Endothelial cell of hepatic sinusoid (primary cell): Measurements from ENCODE around the gene MRPL48.
"Not testable (repeated sequence)": the region's sequence is repeated elsewhere in the genome, so short reads cannot be mapped to it uniquely, and the experiment has no call there.

Experiments
- in situ Hi-C: cut with HindIII; loops from 2 replicates; pipeline ENCODE4 v1.10.0; 2017; ENCODE audit warnings: low sequenced_read_pairs

Gene MRPL48

GRCh38 chr11:73787643-73788558 is at the start of gene MRPL48:
Gene MRPL48 (plus strand): TSS chr11:73787874. CDS start chr11:73787972, 98 bp downstream.
- in situ Hi-C loops = no loop called here

GRCh38 chr11:73743045-73743444 is 44.6 kb upstream of the MRPL48 start:
- in situ Hi-C loops = no loop called here

- in situ Hi-C loops = no loop called here
Observed at GRCh38 chr11:73746701-73747100, 41.0 kb upstream of the MRPL48 start.

GRCh38 chr11:73747762-73748161 is 39.9 kb upstream of the MRPL48 start:
- in situ Hi-C loops = no loop called here

GRCh38 chr11:73748300-73748699 is 39.4 kb upstream of the MRPL48 start:
- in situ Hi-C loops = no loop called here

- in situ Hi-C loops = no loop called here
Observed at GRCh38 chr11:73749118-73749517, 38.6 kb upstream of the MRPL48 start.

- in situ Hi-C loops = no loop called here
Observed at GRCh38 chr11:73750228-73750627, 37.4 kb upstream of the MRPL48 start.

- in situ Hi-C loops = not testable (repeated sequence)
Observed at GRCh38 chr11:73750862-73751261, 36.8 kb upstream of the MRPL48 start.

- in situ Hi-C loops = no loop called here
Observed at GRCh38 chr11:73752216-73752867, 35.3 kb upstream of the MRPL48 start.

- in situ Hi-C loops = no loop called here
Observed at GRCh38 chr11:73752903-73753302, 34.8 kb upstream of the MRPL48 start.

GRCh38 chr11:73753938-73754337 is 33.7 kb upstream of the MRPL48 start:
- in situ Hi-C loops = no loop called here

- in situ Hi-C loops = no loop called here
Observed at GRCh38 chr11:73755670-73756069, 32.0 kb upstream of the MRPL48 start.

GRCh38 chr11:73757598-73757997 is 30.1 kb upstream of the MRPL48 start:
- in situ Hi-C loops = no loop called here

GRCh38 chr11:73758451-73758850 is 29.2 kb upstream of the MRPL48 start:
- in situ Hi-C loops = no loop called here

GRCh38 chr11:73759610-73760134 is 28.0 kb upstream of the MRPL48 start:
- in situ Hi-C loops = no loop called here

GRCh38 chr11:73760135-73760678 is 27.5 kb upstream of the MRPL48 start:
- in situ Hi-C loops = no loop called here

GRCh38 chr11:73760679-73761402 is 26.8 kb upstream of the MRPL48 start, which contains the start of gene RAB6A:
Gene RAB6A (minus strand): TSS chr11:73761074. CDS start chr11:73760635, 439 bp downstream.
- in situ Hi-C loops = no loop called here

GRCh38 chr11:73761403-73761945 is 26.2 kb upstream of the MRPL48 start:
- in situ Hi-C loops = no loop called here

- in situ Hi-C loops = no loop called here
Observed at GRCh38 chr11:73762732-73763131, 24.9 kb upstream of the MRPL48 start.

GRCh38 chr11:73766763-73767162 is 20.9 kb upstream of the MRPL48 start:
- in situ Hi-C loops = no loop called here
